Measurements from ENCODE around the gene ZSCAN12. TPM values are rescaled to one million over a fixed set of nuclear protein-coding genes. Genes with fewer than 3 reads are reported as not detected.

ZSCAN12 gene
- total RNA-seq, 1 experiment from 2014 or later: 4.7 TPM

DNA sequence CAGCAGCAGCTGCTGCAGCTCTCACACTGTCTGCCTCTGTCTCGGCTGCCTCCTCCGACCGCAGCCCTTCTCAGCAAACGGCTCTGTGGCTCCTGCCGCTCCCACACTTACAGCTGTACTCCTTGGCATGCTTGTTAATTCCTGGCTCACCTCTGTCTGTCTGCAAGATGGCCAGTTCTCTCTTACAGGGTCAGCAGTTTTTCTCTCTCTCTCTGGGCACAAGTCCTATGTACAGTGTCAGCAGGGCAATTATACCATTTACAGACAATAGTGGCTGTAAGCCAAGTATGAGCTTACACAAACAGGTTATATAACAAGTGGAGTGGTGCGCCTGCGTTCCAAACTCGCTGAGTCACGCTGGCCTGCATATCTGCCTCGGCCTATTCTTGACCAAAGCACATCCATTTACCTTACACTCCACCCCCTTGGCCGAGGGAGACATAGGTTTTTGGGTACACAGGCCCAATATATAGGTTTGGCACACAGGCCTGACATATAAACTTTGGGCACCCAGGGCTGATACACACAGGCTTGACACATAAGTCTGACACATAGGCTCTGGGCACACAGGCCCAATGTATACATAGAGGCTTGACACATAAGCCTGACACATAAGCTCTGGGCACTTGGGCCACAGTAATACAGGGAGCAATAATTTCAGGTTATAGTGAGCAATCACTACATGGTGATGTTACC lies 45.4 kb downstream of the ZSCAN12 start:
- Mint-ChIP-seq H3K36me3 (ENCODE audit: insufficient read depth, unreplicated experiment) (peaks cover 28% of the 10 kb centered on the region), H3K4me3 (ENCODE audit: low read depth, unreplicated experiment) (no peak overlapping the region), H3K4me1 (ENCODE audit: low read depth, unreplicated experiment) (peaks cover 25% of the 10 kb centered on the region), H3K9me3 (ENCODE audit: low read depth, unreplicated experiment) (no peaks in the 10 kb centered on the region), H3K27ac (ENCODE audit: unreplicated experiment) (no peak overlapping the region), H3K27me3 (ENCODE audit: unreplicated experiment) (no peaks in the 10 kb centered on the region)
- CTCF ChIA-PET: interaction anchor here (1.1 kb wide), 1 partner anchor 32 kb away, joined by 3 read pairs; no protein-coding TSS in a partner anchor
- intact Hi-C loops (cut with micrococcal nuclease; ENCODE audit: unreplicated experiment): loop anchor here (5.0 to 10.0 kb wide), 2 partner anchors 72 to 519 kb away; partner anchors contain the start of gene PGBD1
- no TSS peak for BruUV-seq (replicated peaks)
- TF ChIP-seq, protein P1, sequence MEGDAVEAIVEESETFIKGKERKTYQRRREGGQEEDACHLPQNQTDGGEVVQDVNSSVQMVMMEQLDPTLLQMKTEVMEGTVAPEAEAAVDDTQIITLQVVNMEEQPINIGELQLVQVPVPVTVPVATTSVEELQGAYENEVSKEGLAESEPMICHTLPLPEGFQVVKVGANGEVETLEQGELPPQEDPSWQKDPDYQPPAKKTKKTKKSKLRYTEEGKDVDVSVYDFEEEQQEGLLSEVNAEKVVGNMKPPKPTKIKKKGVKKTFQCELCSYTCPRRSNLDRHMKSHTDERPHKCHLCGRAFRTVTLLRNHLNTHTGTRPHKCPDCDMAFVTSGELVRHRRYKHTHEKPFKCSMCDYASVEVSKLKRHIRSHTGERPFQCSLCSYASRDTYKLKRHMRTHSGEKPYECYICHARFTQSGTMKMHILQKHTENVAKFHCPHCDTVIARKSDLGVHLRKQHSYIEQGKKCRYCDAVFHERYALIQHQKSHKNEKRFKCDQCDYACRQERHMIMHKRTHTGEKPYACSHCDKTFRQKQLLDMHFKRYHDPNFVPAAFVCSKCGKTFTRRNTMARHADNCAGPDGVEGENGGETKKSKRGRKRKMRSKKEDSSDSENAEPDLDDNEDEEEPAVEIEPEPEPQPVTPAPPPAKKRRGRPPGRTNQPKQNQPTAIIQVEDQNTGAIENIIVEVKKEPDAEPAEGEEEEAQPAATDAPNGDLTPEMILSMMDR (IDR thresholded peaks at IDR 0.05; ENCODE audit: unreplicated experiment): no peak
- peak; percentile 46 for DNase-seq

DNA sequence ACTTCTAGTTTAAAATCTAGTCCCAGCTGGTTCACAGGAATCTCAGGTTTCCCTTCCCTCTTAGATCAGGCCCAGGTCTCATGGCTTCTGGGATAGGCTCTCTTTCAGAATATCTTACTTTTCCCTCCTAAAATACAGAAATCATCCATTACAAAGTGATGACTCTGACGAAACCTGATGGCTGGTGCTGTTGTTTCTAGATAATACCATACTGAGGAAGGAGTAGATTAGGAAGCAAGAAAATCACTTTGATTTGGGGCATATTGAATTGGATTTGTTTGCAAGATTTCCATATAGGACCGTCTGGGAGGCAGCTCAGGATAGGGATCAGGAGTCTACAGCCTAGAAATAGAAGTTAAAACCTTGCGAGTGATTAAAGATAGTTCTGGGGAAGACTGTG lies 46.2 kb downstream of the ZSCAN12 start:
- Mint-ChIP-seq H3K4me3 (ENCODE audit: low read depth, unreplicated experiment) (no peak overlapping the region), H3K27me3 (ENCODE audit: unreplicated experiment) (no peaks in the 10 kb centered on the region), H3K4me1 (ENCODE audit: low read depth, unreplicated experiment) (peaks cover 25% of the 10 kb centered on the region), H3K9me3 (ENCODE audit: low read depth, unreplicated experiment) (no peaks in the 10 kb centered on the region), H3K36me3 (ENCODE audit: insufficient read depth, unreplicated experiment) (peaks cover 25% of the 10 kb centered on the region), H3K27ac (ENCODE audit: unreplicated experiment) (no peak overlapping the region)
- CTCF ChIA-PET: no interaction called here
- intact Hi-C loops (cut with micrococcal nuclease; ENCODE audit: unreplicated experiment): loop anchor here (5.0 to 10.0 kb wide), 2 partner anchors 71 to 519 kb away; partner anchors contain the start of gene PGBD1
- DNase-seq: no peak
- TF ChIP-seq, protein P1 (IDR thresholded peaks at IDR 0.05; ENCODE audit: unreplicated experiment): no peak
- no TSS peak for BruUV-seq (replicated peaks)

DNA sequence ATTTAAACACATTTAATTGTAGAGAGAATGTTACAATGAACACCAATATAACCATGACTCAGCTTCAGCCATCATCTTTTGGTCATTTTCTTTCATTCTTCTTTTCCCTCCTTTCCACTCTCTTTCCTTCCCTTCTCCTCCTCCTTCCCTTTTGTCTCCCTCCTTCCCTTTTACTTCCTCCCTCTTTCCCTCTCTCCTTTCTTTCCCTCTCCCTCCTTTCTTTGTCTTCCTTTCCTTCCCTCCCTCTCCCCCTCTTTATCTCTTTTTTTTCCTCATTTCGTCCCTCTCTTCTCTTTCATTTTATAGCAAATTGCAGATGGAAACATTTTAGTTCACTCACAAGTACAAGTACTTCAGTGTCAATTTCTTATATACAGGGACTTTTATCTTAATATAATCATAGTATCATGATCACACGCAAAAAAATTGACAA lies 48.0 kb downstream of the ZSCAN12 start:
- Mint-ChIP-seq H3K27me3 (ENCODE audit: unreplicated experiment) (peaks cover 14% of the 10 kb centered on the region), H3K4me3 (ENCODE audit: low read depth, unreplicated experiment) (peak overlapping the region; percentile 100), H3K36me3 (ENCODE audit: insufficient read depth, unreplicated experiment) (peaks cover 22% of the 10 kb centered on the region), H3K9me3 (ENCODE audit: low read depth, unreplicated experiment) (no peaks in the 10 kb centered on the region), H3K27ac (ENCODE audit: unreplicated experiment) (peak overlapping the region; percentile 10), H3K4me1 (ENCODE audit: low read depth, unreplicated experiment) (peaks cover 25% of the 10 kb centered on the region)
- CTCF ChIA-PET: interaction anchor here (1.1 kb wide), 1 partner anchor 10 kb away, joined by 3 read pairs; no protein-coding TSS in a partner anchor
- no TSS peak for BruUV-seq (replicated peaks)
- TF ChIP-seq, protein P1 (IDR thresholded peaks at IDR 0.05; ENCODE audit: unreplicated experiment): no peak
- no peak for DNase-seq
- intact Hi-C loops (cut with micrococcal nuclease; ENCODE audit: unreplicated experiment): loop anchor here (5.0 to 10.0 kb wide), 2 partner anchors 69 to 517 kb away; partner anchors contain the start of gene PGBD1

DNA sequence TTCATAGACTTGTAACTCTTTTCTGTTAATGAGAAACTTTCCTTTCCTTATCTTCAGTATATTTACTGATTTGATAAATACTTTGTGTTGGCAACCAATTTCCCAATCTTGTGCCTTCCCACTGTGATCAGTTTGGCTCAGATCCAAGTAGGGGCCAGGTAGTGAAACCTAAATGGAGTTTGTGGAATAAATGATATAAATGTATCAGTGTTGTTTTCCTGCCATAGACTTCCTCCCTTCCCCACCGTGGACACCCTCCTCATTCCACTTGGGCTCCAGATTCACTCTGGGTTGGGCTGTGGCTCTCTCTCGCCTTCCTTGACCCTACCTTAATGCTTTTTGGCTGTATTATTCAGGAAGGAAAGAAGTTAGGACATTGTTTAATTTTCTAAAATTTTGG lies 48.5 kb downstream of the ZSCAN12 start:
- Mint-ChIP-seq H3K4me1 (ENCODE audit: low read depth, unreplicated experiment) (peaks cover 25% of the 10 kb centered on the region), H3K36me3 (ENCODE audit: insufficient read depth, unreplicated experiment) (peaks cover 20% of the 10 kb centered on the region), H3K9me3 (ENCODE audit: low read depth, unreplicated experiment) (no peaks in the 10 kb centered on the region), H3K27ac (ENCODE audit: unreplicated experiment) (peak overlapping the region; percentile 96), H3K27me3 (ENCODE audit: unreplicated experiment) (peaks cover 19% of the 10 kb centered on the region), H3K4me3 (ENCODE audit: low read depth, unreplicated experiment) (peak overlapping the region; percentile 100)
- intact Hi-C loops (cut with micrococcal nuclease; ENCODE audit: unreplicated experiment): loop anchor here (5.0 to 10.0 kb wide), 2 partner anchors 69 to 516 kb away; partner anchors contain the start of gene PGBD1
- CTCF ChIA-PET: interaction anchor here (0.7 kb wide), 1 partner anchor 219 kb away, joined by 3 read pairs; no protein-coding TSS in a partner anchor
- no TSS peak for BruUV-seq (replicated peaks)
- TF ChIP-seq, protein P1 (IDR thresholded peaks at IDR 0.05; ENCODE audit: unreplicated experiment): no peak
- DNase-seq: no peak

Data from Calu3 (cell line).